GM18505 (cell line): ENCODE results near the gene APOF.
"Not testable (repeated sequence)": the region's sequence is repeated elsewhere in the genome, so short reads cannot be mapped to it uniquely, and the experiment has no call there.

ENCODE experiments used
- ATAC-seq: cut with Tn5 transposase; IDR thresholded peaks from one replicate; pipeline ENCODE4 v1.9.1; 2021; ENCODE audit not compliant: unreplicated experiment
- POLR2A ChIP-seq: IDR thresholded peaks from 4 replicates; pipeline ENCODE4 v1.6.1; 2011; ENCODE audit warnings: borderline replicate concordance; ENCODE audit not compliant: insufficient read depth, insufficient read length; ENCODE audit errors: extremely low read depth

APOF gene

GRCh38 chr12:56348776-56349175, 13.9 kb downstream of the APOF start:
- ATAC-seq: no peak
- TF ChIP-seq POLR2A: no peak

- ATAC-seq: not testable (repeated sequence)
These were observed 15.4 kb downstream of the APOF start for GRCh38 chr12:56347255-56347654.

GRCh38 chr12:56346675-56347074, 16.0 kb downstream of the APOF start:
- no peak for TF ChIP-seq POLR2A
- no peak for ATAC-seq

- not testable (repeated sequence) for ATAC-seq
These were observed 20.4 kb downstream of the APOF start for GRCh38 chr12:56342290-56342689.

GRCh38 chr12:56341616-56342015, 21.0 kb downstream of the APOF start:
- no peak for ATAC-seq
- TF ChIP-seq POLR2A: no peak

- TF ChIP-seq POLR2A: no peak
- no peak for ATAC-seq
These were observed 23.6 kb downstream of the APOF start for GRCh38 chr12:56339158-56339422.

- ATAC-seq: peak; percentile 32
- peak; percentile 58 for TF ChIP-seq POLR2A
These were observed 24.1 kb downstream of the APOF start, which contains the start of gene IL23A for GRCh38 chr12:56338308-56339157. IL23A (plus strand) TSS chr12:56338884; CDS start chr12:56339045, 161 bp downstream.

- no peak for TF ChIP-seq POLR2A
- ATAC-seq: no peak
These were observed 24.9 kb downstream of the APOF start for GRCh38 chr12:56337753-56338251.

- peak; percentile 46 for TF ChIP-seq POLR2A
- ATAC-seq: no peak
These were observed 26.1 kb downstream of the APOF start for GRCh38 chr12:56336361-56337167.

GRCh38 chr12:56335527-56335926, 27.1 kb downstream of the APOF start:
- not testable (repeated sequence) for ATAC-seq

- ATAC-seq: no peak
- no peak for TF ChIP-seq POLR2A
These were observed 28.2 kb downstream of the APOF start for GRCh38 chr12:56334490-56334793.

GRCh38 chr12:56333679-56334489, 28.8 kb downstream of the APOF start, which contains the start of gene PAN2:
PAN2 (minus strand) TSS chr12:56334000; CDS start chr12:56333094, 906 bp downstream.
- ATAC-seq: peak; percentile 87
- peak; percentile 89 for TF ChIP-seq POLR2A

- no peak for ATAC-seq
- TF ChIP-seq POLR2A: no peak
These were observed 29.4 kb downstream of the APOF start for GRCh38 chr12:56333197-56333678.
